GM11168 (cell line): ENCODE results near the gene GDPD3.
"Not testable (repeated sequence)": the region's sequence is repeated elsewhere in the genome, so short reads cannot be mapped to it uniquely, and the experiment has no call there.

Experiments used
- in situ Hi-C: fragments of 300-500 bp; cut with MboI; formaldehyde crosslinking; loops from one replicate; pipeline ENCODE4 v1.12.0; 2022; ENCODE audit warnings: low sequenced_read_pairs; ENCODE audit not compliant: unreplicated experiment

The GDPD3 gene

GRCh38 chr16:30131869-30132475 lies 18.6 kb upstream of the GDPD3 start:
- in situ Hi-C loops: loop anchor here (25.0 kb wide), 1 partner anchor 670 kb away; the partner anchor contains the start of genes BOLA2, SLX1B and SULT1A4

GRCh38 chr16:30127993-30128392 lies 14.7 kb upstream of the GDPD3 start:
- in situ Hi-C loops: loop anchor here (25.0 kb wide), 1 partner anchor 666 kb away; the partner anchor contains the start of genes BOLA2, SLX1B and SULT1A4

DNA sequence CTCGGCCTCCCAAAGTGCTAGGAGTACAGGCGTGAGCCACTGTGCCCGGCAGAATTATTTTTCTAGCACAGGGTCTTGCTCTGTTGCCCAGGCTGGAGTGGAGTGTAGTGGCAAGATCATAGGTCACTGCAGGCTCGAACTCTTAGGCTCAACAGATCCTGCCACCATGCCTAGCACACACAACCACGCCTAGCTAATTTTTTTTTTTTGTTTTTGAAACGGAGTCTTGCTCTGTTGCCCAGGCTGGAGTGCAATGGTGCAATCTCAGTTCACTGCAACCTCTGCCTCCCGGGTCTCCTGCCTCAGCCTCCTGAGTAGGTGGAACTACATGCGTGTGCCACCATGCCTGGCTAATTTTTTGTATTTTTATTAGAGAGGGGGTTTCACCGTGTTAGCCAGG lies 12.4 kb upstream of the GDPD3 start:
- in situ Hi-C loops: loop anchor here (25.0 kb wide), 1 partner anchor 663 kb away; the partner anchor contains the start of genes BOLA2, SLX1B and SULT1A4

GRCh38 chr16:30124985-30125379 lies 11.6 kb upstream of the GDPD3 start:
- in situ Hi-C loops: loop anchor here (25.0 kb wide), 1 partner anchor 663 kb away; the partner anchor contains the start of genes BOLA2, SLX1B and SULT1A4

DNA sequence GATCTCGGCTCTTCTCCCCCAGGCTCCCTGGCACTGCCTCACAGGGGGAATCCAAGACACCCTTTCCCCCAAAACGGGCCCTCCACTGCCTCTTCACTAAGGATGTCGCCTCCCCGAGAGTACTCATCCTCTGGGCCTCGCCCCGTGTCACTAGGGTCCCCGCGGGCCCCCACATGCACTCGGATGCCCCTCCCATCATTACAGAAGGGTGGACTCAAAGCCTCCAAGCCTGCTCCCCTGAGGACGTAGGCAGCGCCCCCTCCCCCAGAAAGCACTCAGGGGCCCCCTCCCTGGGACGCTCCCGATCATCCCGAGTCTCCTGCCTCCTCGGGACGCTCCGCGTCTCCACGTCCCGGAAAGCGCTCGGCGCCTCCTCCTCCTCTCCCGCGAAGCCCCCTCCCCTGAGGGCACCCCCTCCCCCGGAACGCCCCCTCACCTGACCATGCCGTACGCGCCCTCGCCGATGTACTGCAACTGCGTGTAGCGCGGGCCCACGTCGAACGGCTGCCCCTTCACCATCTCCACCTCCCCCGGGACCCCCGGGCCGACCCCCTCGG lies 9.3 kb upstream of the GDPD3 start:
- in situ Hi-C loops: no loop called here

GRCh38 chr16:30121741-30122571 lies 8.6 kb upstream of the GDPD3 start:
- in situ Hi-C loops: no loop called here

GRCh38 chr16:30120340-30121105 lies 7.2 kb upstream of the GDPD3 start:
- in situ Hi-C loops: no loop called here

DNA sequence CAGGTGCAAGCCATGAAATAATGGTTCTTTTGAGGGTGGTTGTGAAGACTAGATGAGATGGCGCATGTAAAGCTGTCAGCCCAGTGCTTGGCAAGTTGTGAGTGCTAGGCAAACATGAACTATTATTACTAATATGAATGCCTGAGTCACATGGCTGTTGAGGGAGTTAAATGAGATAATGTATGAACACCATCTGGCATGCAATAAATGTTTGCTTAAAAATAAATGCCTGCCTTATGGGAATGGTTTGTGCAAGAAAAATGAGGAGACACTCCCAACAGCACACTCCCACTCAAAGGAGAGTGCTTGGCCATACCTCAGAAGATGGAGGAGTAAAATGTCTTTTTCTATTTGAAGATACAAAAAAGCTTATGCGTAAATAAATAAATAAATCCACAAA lies 6.1 kb upstream of the GDPD3 start:
- in situ Hi-C loops: no loop called here

- in situ Hi-C loops: no loop called here
These were observed 4.4 kb upstream of the GDPD3 start for GRCh38 chr16:30117768-30118167.

- in situ Hi-C loops: no loop called here
These were observed 3.2 kb upstream of the GDPD3 start for GRCh38 chr16:30116291-30117207.

DNA sequence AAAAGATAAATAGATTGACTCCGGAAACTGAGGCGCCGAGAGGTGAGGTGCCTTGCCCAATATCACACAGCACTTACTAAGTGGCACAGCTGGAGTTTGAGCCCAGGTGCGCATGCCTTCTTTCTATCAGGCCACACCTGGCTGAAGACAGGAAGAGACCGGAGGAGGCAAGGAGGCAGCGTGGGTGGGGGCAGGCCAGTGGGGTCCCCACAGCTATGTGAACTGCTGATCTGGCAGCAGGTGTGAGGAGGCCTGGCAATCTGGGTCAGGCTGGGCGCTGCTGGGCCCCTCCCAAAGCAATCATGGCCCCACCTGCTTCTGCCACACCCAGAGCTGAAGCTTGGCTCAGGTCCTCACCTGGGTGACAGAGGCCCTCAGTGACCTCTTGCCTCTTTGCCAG lies 1.9 kb upstream of the GDPD3 start:
- in situ Hi-C loops: no loop called here

DNA sequence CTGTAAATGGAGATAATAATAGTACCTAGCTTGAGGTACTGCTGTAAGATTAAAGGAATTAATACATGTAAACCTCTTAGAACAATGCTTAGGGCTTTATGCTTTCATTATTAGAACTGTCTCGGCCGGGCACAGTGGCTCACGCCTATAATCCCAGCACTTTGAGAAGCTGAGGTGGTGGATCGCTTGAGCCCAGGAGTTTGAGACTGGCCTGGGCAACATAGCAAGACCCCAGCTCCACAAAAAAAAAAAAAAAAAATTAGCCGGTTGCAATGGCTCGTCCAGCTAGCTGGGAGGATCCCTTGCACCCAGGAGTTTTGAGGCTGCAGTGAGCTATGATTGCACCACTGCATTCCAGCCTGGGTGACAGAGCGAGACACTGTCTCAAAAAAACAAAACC lies 1.5 kb upstream of the GDPD3 start:
- in situ Hi-C loops: not testable (repeated sequence)

GRCh38 chr16:30114411-30114810 lies 1.1 kb upstream of the GDPD3 start:
- in situ Hi-C loops: no loop called here

GRCh38 chr16:30113711-30114333 lies 485 bp upstream of the GDPD3 start:
- in situ Hi-C loops: no loop called here

DNA sequence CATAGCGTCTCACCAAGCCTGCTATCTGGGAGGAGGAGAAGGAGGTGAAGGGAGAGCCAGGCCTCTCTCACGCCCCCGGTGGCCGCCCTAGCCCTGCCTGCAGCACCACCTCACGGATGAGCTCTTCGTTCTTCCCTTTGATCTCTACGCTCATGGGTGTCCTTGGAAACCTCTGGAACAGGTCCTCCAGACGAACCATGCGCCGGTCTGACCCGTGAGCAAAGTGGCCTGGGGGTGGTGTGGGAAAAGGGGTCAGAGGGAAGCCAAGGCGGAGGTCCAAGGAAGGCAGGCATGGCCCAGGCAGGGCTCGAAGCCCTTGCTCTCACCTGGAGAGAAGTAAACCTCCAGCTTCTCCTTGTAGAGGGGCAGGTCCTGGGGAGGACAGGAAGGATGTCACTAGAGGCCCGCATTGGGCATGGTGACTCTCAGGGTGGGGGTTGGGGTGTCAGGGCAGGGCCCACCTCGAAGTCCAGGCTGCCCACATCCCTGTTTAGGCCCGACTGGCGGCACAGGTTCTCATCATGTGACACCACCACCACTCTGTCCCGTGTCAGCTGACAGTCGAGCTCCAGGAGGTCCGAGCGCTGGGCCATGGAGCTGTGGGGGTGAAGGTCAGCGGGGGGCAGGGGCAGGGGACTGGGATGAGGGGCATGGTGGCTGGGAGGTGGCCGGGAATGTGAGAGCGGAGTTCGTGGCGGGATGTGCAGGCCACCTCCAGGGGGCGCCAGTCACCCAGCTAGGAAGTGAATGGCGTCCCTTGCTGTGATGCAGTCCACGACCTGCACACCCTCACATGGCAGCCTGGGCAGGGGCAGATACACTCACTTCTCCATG lies 923 bp downstream of the GDPD3 start:
- in situ Hi-C loops: no loop called here

DNA sequence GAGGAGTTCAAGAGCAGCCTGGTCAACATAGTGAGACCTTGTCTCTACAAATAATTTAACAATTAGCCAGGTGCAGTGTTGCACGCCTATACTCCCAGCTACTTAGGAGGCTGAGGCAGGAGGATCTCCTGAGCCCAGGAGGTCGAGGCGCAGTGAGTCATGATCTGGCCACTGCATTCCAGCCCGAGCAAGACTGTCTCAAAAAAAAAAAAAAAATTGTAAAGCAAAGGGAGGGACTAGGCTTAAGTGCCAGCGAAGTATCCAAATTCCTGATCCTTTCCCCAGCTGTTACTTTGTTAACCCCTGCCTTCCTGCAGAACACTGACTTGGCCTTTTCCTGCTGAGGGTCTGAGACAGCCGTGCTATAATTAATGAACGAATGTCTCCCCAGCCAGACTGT lies 2.7 kb downstream of the GDPD3 start:
- in situ Hi-C loops: no loop called here

- in situ Hi-C loops: no loop called here
These were observed 5.1 kb downstream of the GDPD3 start for GRCh38 chr16:30108059-30108850.
